Gastrocnemius medialis (tissue), 4 donors: ENCODE data around the gene INAVA.

Experiments used
- CTCF ChIP-seq, 5 experiments: fragments of 450-650 bp in 3 of 5; fragments of 200-600 bp in 2 of 5; sonication (generic) in 2 of 5; IDR thresholded peaks in 4 of 5; conservative IDR thresholded peaks in 1 of 5; 1 replicate in 4 of 5; 2 replicates in 1 of 5; pipeline ENCODE4 v1.5.1; 2016 to 2019; ENCODE audit warnings: antibody characterized with exemption in 5 of 5, mild to moderate bottlenecking in 3 of 5, moderate library complexity in 3 of 5
- POLR2A ChIP-seq, 2 donors: fragments of 450-650 bp; IDR thresholded peaks; one replicate each; pipeline ENCODE4 v1.6.1; 2017; ENCODE audit warnings: antibody characterized with exemption in 2 of 2, mild to moderate bottlenecking in 2 of 2, moderate library complexity in 2 of 2

- no peak for TF ChIP-seq POLR2A (IDR thresholded peaks at IDR 0.05)
- no peak for TF ChIP-seq CTCF (IDR thresholded peaks at IDR 0.05 in 4 of 5, conservative IDR thresholded peaks at IDR 0.05 in 1 of 5)
Measured at GRCh38 chr1:200901796-200902444, 7.2 kb downstream of the INAVA start.
